Measurements from ENCODE around the gene SLC15A2. TPM values are rescaled to one million over a fixed set of nuclear protein-coding genes. Genes with fewer than 3 reads are reported as not detected.

The SLC15A2 gene
- total RNA-seq, 2 donors from 2014 or later = 4.7 to 5.1 TPM

- no peak overlapping the region for H3K27ac ChIP-seq
- no peaks in the 10 kb centered on the region for H3K4me1 ChIP-seq (ENCODE audit: control insufficient read depth in 1 of 2, low read depth in 2 of 2)
- DNase-seq (ENCODE audit: low spot score) (no peak), ATAC-seq (ENCODE audit: insufficient number of reproducible peaks, low FRiP score, low read depth) (no peak)
- TF ChIP-seq CTCF (IDR thresholded peaks at IDR 0.05) = no peak
- no peaks in the 10 kb centered on the region for H3K27me3 ChIP-seq (replicated peaks; ENCODE audit: insufficient read depth)
- no peaks in the 10 kb centered on the region for H3K36me3 ChIP-seq
- H3K4me3 ChIP-seq = no peak overlapping the region
- peaks cover 3% of the 10 kb centered on the region for H3K9me3 ChIP-seq
Observed at GRCh38 chr3:121988146-121988545, 93.9 kb downstream of the SLC15A2 start.

GRCh38 chr3:121989943-121990342 lies 95.7 kb downstream of the SLC15A2 start:
- no peak for TF ChIP-seq CTCF (IDR thresholded peaks at IDR 0.05)
- Histone ChIP-seq H3K4me3 (no peak overlapping the region), H3K27me3 (replicated peaks; ENCODE audit: insufficient read depth) (no peaks in the 10 kb centered on the region), H3K4me1 (ENCODE audit: control insufficient read depth in 1 of 2, low read depth in 2 of 2) (no peaks in the 10 kb centered on the region), H3K36me3 (no peaks in the 10 kb centered on the region), H3K27ac (no peak overlapping the region), H3K9me3 (no peaks in the 10 kb centered on the region)
- ATAC-seq (ENCODE audit: insufficient number of reproducible peaks, low FRiP score, low read depth) (no peak), DNase-seq (ENCODE audit: low spot score) (no peak)

DNA sequence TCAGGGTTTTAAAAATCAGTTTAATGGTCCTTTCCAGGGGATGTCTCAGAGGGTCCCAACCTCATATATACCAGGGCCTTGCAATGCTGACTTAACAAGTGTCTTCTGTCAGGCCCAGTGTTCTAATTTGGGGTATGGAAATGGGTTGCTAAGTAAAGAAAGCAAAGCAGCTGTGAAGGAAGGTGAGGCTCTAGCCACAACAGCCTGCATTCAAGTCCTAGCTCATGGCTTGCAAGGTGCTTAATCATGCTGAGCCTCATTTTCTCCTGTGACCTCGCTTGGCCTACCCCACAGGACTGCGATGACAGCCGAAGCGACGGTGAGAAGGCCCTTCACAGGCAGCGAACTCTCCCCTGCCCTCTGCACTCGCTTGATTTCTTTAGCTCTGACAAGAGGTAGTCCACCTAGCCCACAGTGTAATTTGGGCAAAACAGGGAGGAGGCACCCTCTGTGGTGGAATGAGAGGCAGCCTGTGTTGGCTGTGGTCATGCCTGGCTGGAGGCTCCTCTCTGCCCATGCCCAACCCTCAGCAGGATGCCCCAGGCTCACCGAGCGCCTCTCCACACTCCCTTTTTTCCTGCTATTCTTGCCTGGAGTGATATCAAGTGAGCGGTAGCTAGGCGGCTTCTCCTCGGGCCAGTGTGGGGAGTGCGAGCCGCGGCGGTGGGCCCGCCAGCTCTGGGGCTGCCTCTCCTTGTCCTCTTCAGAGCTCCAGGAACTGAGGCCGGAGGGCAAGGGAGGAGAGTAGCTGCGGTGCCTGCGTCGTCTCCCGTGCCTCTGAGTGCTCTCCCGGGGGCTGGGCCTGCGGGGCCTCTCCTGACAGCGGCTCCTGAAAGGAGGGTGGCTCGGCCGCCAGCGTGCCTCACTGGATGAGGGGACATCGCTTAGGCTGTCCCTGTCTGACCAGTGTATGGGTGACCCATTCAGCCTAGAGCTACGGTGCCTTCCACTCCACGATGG lies 98.7 kb downstream of the SLC15A2 start:
- H3K27me3 ChIP-seq (replicated peaks; ENCODE audit: insufficient read depth) = no peaks in the 10 kb centered on the region
- no peaks in the 10 kb centered on the region for H3K9me3 ChIP-seq
- peaks cover 0 to 3% of the 10 kb centered on the region in 2 donors for H3K4me1 ChIP-seq (ENCODE audit: control insufficient read depth in 1 of 2, low read depth in 2 of 2)
- no peak overlapping the region for H3K4me3 ChIP-seq
- no peaks in the 10 kb centered on the region for H3K36me3 ChIP-seq
- DNase-seq (ENCODE audit: low spot score) (no peak), ATAC-seq (ENCODE audit: insufficient number of reproducible peaks, low FRiP score, low read depth) (no peak)
- no peak overlapping the region for H3K27ac ChIP-seq
- TF ChIP-seq CTCF (IDR thresholded peaks at IDR 0.05) = no peak

Other genes starting within 250 kb of the SLC15A2 start
- 10 to 100 TPM; 85.2 to 94.5 TPM for gene HCLS1, start 233.5 kb upstream of the SLC15A2 start, total RNA-seq
- 10 to 100 TPM; 62.3 to 78.5 TPM for gene GOLGB1, start 144.7 kb upstream of the SLC15A2 start, total RNA-seq
- gene IQCB1, start 59.3 kb upstream of the SLC15A2 start, total RNA-seq = 10 to 100 TPM; 19.3 to 28.4 TPM
- gene EAF2, start 59.2 kb upstream of the SLC15A2 start, total RNA-seq = 1 to 10 TPM; 3.7 to 5.1 TPM
- gene ILDR1, start 127.8 kb downstream of the SLC15A2 start, total RNA-seq = not detected
- 10 to 100 TPM in 1 of 2 donors, 1 to 10 TPM in 1; 6.0 to 18.0 TPM for gene CD86, start 161.0 kb downstream of the SLC15A2 start, total RNA-seq